Ovary (tissue), 3 donors: ENCODE measurements around the gene ATP2B3.

ENCODE experiments used
- POLR2A ChIP-seq: fragments of 450-650 bp; IDR thresholded peaks from one replicate; pipeline ENCODE4 v1.6.1; 2017; ENCODE audit warnings: antibody characterized with exemption, mild to moderate bottlenecking, moderate library complexity
- TF ChIP-seq, protein P1 (sequence below), 3 donors: fragments of 450-650 bp in 2 of 3; fragments of 200-600 bp in 1 of 3; IDR thresholded peaks; one replicate each; pipeline versions ENCODE4 v1.5.1 to v1.8.0; 2016 to 2022; ENCODE audit warnings: antibody characterized with exemption in 3 of 3, mild to moderate bottlenecking in 1 of 3
- donor health status: DM: no; HTN: no; CAD: no.

DNA sequence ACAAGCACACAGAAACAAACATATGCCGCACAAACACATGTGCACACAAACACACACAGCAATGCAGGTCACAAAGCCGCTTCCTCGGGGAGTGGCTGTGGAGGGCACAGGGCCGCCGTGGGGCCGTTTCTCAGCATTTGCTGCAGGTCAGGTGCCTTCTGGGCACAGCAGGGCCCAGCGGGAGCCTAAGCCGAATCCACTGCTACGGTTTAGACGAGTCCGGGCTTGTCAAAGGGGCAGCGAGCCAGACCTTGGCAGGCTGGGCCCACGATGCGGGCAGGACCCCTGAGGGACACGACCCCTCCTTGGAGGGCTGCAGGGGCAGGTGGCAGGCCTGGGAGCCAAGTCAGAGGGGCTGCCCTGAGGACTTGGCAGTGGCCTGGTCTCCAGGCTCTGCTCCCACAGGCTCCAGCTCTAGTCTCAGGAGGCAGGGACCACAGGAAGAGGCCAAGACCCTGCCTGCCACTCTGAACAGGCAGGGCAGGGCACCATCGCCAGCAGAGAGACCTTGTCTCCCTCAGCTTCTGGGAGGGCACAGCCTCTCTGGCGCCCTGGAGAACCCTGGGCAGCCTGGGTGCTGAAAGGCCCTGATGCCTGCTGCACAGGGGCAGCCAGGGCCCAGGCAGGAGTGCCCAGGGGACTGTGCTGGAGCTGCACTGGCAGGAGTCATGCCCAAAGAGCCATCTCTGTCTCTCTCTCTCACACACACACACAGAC, 5.5 kb upstream of the ATP2B3 start:
- no peak for TF ChIP-seq POLR2A
- TF ChIP-seq, protein P1, sequence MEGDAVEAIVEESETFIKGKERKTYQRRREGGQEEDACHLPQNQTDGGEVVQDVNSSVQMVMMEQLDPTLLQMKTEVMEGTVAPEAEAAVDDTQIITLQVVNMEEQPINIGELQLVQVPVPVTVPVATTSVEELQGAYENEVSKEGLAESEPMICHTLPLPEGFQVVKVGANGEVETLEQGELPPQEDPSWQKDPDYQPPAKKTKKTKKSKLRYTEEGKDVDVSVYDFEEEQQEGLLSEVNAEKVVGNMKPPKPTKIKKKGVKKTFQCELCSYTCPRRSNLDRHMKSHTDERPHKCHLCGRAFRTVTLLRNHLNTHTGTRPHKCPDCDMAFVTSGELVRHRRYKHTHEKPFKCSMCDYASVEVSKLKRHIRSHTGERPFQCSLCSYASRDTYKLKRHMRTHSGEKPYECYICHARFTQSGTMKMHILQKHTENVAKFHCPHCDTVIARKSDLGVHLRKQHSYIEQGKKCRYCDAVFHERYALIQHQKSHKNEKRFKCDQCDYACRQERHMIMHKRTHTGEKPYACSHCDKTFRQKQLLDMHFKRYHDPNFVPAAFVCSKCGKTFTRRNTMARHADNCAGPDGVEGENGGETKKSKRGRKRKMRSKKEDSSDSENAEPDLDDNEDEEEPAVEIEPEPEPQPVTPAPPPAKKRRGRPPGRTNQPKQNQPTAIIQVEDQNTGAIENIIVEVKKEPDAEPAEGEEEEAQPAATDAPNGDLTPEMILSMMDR (IDR thresholded peaks at IDR 0.05) = no peak
